Kidney (tissue), 14 donors: Measurements from ENCODE around the gene ASTN2. TPM values are rescaled to one million over a fixed set of nuclear protein-coding genes. Genes with fewer than 3 reads are reported as not detected.

ENCODE experiments used
- DNase-seq, 5 donors: peaks; one replicate each; pipeline ENCODE4 v3.0.0-alpha.2; 2013 to 2020
- FAIRE-seq: peaks from 2 replicates; lab custom pipeline; 2012; peaks lifted over from hg19 to GRCh38; lab: Jason Lieb, UNC
- H3K27ac ChIP-seq, 2 donors: one replicate each; pipeline ENCODE4 v1.7.0; 2013; ENCODE audit warnings: low read depth in 2 of 2, low read length in 2 of 2, inconsistent platforms in 1 of 2
- H3K27me3 ChIP-seq: one replicate; pipeline ENCODE4 v1.7.1; 2013; ENCODE audit warnings: low read length, inconsistent platforms; ENCODE audit not compliant: control insufficient read depth, insufficient read depth
- H3K36me3 ChIP-seq, 3 donors: one replicate each; pipeline versions ENCODE4 v1.7.0 to v1.7.1; 2013; ENCODE audit warnings: low read length in 3 of 3, control low read depth in 1 of 3, inconsistent platforms in 1 of 3; ENCODE audit not compliant: insufficient read depth in 3 of 3, control insufficient read depth in 2 of 3
- H3K4me1 ChIP-seq, 3 donors: one replicate each; pipeline versions ENCODE4 v1.7.0 to v1.7.1; 2013; ENCODE audit warnings: low read length in 3 of 3, inconsistent platforms in 1 of 3, low read depth in 1 of 3; ENCODE audit not compliant: control insufficient read depth in 2 of 3, insufficient read depth in 2 of 3
- H3K4me3 ChIP-seq, 3 donors: one replicate each; pipeline versions ENCODE4 v1.7.0 to v1.8.1; 2013; ENCODE audit warnings: low read length in 3 of 3, control low read depth in 1 of 3, inconsistent platforms in 1 of 3
- H3K9ac ChIP-seq, 3 donors: one replicate each; pipeline versions ENCODE4 v1.7.0 to v1.7.1; 2013; ENCODE audit warnings: low read length in 3 of 3, control low read depth in 1 of 3, inconsistent platforms in 1 of 3
- H3K9me3 ChIP-seq, 3 donors: one replicate each; pipeline versions ENCODE4 v1.7.0 to v1.7.1; 2013; ENCODE audit warnings: low read length in 3 of 3, control low read depth in 1 of 3, inconsistent platforms in 1 of 3; ENCODE audit not compliant: control insufficient read depth in 2 of 3, insufficient read depth in 1 of 3
- intact Hi-C: fragments of 100-400 bp; cut with DNase I; formaldehyde crosslinking; loops from one replicate; pipeline ENCODE4 v1.11.1; 2022
- polyA plus RNA-seq: library from polyadenylated mRNA; stranded (reverse); fragments of 350-450 nt; fragmentation: Illumina TruSeq; extraction: RNeasy Lipid Tissue Mini Kit (QIAGEN cat#74804); gene quantifications from one replicate; pipeline ENCODE4 v1.2.3, GENCODE V29; 2014; ENCODE audit warnings: low read depth, low replicate concordance; ENCODE audit not compliant: insufficient read depth
- total RNA-seq: library from RNA; stranded (reverse); fragmentation: NEBNext Ultra II Directional; extraction: Animal tissue kit (Norgen Biotek cat#: 25700); gene quantifications from one replicate; pipeline ENCODE4 v1.2.1, GENCODE V29; 2021
- TF ChIP-seq, protein P1 (sequence below): IDR thresholded peaks from 3 replicates; pipeline ENCODE4 v1.5.1; 2012; ENCODE audit warnings: mild to moderate bottlenecking, moderate library complexity, borderline replicate concordance; ENCODE audit not compliant: insufficient read depth; ENCODE audit errors: extremely low read depth
- donor health status: control.
- donor health status: control.
- donor health status: control.
- donor health status: control.
- donor health status: control.
- donor health status: DM: yes; HTN: yes; CAD: no.
- donor health status: Normal renal cell carcinoma (clear cell type).

ASTN2 gene
- total and polyA plus RNA-seq, 2 donors from 2014 or later, result 7.6 to 11.5 TPM

DNA sequence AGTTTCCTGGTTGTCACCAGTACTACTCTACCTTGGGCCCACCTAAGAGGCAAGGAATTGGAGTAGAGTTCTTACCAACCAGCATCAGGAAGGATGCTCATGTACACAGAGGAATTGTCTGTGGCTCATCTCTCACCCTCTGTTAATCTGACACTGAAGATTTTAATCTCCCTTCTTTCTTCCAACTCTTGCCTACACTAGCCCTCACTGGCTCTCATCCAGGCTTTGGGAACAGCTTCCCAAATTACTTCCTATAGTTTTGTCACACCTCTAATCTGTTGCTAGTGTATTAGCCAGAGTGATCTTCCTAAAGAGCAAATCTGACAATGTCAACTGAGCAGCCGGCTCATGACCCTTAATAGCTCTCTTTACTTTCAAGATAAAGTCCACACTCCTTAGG, 946.5 kb downstream of the ASTN2 start:
- intact Hi-C loops, result no loop called here
- TF ChIP-seq, protein P1, sequence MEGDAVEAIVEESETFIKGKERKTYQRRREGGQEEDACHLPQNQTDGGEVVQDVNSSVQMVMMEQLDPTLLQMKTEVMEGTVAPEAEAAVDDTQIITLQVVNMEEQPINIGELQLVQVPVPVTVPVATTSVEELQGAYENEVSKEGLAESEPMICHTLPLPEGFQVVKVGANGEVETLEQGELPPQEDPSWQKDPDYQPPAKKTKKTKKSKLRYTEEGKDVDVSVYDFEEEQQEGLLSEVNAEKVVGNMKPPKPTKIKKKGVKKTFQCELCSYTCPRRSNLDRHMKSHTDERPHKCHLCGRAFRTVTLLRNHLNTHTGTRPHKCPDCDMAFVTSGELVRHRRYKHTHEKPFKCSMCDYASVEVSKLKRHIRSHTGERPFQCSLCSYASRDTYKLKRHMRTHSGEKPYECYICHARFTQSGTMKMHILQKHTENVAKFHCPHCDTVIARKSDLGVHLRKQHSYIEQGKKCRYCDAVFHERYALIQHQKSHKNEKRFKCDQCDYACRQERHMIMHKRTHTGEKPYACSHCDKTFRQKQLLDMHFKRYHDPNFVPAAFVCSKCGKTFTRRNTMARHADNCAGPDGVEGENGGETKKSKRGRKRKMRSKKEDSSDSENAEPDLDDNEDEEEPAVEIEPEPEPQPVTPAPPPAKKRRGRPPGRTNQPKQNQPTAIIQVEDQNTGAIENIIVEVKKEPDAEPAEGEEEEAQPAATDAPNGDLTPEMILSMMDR, result no peak
- H3K4me3 ChIP-seq, result no peak overlapping the region
- H3K9ac ChIP-seq, result no peak overlapping the region
- no peaks in the 10 kb centered on the region for H3K27me3 ChIP-seq
- no peak overlapping the region for H3K27ac ChIP-seq
- FAIRE-seq (no peak), DNase-seq (no peak)
- H3K4me1 ChIP-seq, result peaks cover 5 to 13% (median 8%) of the 10 kb centered on the region in 3 donors
- no peaks in the 10 kb centered on the region for H3K9me3 ChIP-seq
- H3K36me3 ChIP-seq, result no peaks in the 10 kb centered on the region

DNA sequence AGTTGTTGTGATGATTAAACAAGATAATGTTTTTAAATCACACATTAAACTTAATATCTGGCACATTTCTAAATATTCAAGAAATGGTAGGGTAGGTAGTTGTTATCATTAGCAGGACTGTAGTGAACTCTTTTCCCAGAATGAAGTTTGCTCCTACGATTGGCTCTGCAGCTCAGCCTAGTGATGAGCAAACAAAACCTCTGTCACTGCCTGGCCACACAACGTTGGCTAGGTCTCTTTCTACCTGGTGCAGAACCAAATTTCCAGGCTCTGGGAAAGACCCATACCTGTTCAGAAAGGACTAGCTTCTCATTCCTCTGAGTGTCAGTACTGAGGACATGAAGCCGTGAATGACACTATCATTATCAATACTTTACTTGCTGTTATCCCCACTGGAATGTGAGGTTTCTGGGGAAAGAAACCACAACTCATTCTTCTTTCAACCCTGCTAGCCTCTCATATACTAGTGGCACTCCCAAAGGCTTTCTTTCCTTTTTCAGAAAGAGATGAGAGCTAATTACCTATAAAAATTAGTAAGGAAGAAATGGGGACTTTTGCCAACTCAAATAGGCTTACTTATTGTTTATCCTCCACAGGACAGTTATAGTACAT, 947.0 kb downstream of the ASTN2 start:
- no peak for FAIRE-seq
- no peak for DNase-seq
- Histone ChIP-seq H3K4me3 (no peak overlapping the region), H3K9ac (no peak overlapping the region), H3K4me1 (peaks cover 5 to 13% (median 8%) of the 10 kb centered on the region in 3 donors), H3K36me3 (no peaks in the 10 kb centered on the region), H3K27ac (no peak overlapping the region), H3K9me3 (no peaks in the 10 kb centered on the region), H3K27me3 (no peaks in the 10 kb centered on the region)
- intact Hi-C loops, result no loop called here
- TF ChIP-seq, protein P1, result no peak

DNA sequence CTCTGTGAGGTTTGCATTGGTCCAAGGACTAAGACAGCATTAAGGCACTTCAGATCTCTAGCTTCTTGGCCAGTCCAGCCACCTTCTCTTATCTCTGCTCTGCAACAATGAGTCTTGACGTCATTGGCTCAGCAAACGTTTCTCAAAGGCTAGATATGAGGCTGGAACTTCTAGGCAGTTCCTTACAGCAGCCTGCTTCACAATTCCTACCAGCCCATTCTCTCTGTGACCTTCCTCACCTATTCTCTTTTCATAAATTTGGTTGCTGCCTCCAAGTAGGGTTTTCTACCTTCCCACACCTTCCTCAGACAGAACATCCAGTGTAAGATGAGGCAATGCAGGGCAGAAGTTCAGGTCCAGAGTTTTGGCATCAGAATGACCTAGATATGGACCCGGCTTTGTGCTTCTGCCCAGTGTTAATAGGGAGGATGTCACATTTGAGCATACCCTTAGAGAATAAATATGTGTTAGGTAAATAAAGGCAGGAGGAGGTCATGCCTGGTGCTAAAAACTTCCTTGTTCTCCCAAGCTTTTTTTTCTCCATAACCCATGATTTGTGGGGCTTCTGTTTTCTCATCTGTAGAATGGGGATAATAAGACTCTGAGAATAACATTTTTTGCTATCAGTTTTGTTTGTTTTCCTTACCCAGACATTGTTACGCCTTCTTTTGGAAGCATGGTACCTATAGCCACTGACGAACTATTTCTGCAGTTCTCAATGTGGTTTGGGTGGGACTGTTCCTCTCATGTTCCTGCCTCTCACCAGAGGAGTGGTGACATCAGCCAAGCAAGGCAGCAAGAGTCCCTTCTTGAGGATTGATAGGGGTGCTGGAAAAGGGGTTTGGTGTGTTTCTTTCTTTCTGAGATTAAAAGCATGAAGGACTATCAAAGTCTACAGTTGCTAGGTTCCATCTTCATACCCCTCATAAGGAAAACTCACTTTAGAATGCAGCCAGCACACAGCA, 948.3 kb downstream of the ASTN2 start:
- intact Hi-C loops, result no loop called here

More for the DNA sequence above, 948.3 kb downstream of the ASTN2 start:
- no peak for DNase-seq
- no peaks in the 10 kb centered on the region for H3K27me3 ChIP-seq
- no peak for FAIRE-seq
- H3K9ac ChIP-seq, result no peak overlapping the region
- TF ChIP-seq, protein P1, result no peak
- H3K4me1 ChIP-seq, result peaks cover 0 to 6% (median 2%) of the 10 kb centered on the region in 3 donors
- H3K36me3 ChIP-seq, result no peaks in the 10 kb centered on the region
- no peak overlapping the region for H3K4me3 ChIP-seq
- no peaks in the 10 kb centered on the region for H3K9me3 ChIP-seq
- H3K27ac ChIP-seq, result no peak overlapping the region
